ENCODE results near the gene LDLR.
A peak's percentile ranks its signal among the peaks of the same experiment; 100 is the strongest.

The LDLR gene

GRCh38 chr19:11089254-11090013, at the start of gene LDLR:
TSS of gene LDLR (plus strand) at chr19:11089463. CDS start at chr19:11089549, 86 bp downstream.
- DNase-seq = peak; percentile 79 to 84

- no peak for DNase-seq
These were observed 48.1 kb upstream of the LDLR start for GRCh38 chr19:11041194-11041593.

- DNase-seq = no peak
These were observed 47.2 kb upstream of the LDLR start for GRCh38 chr19:11041966-11042627.

GRCh38 chr19:11044431-11044830, 44.8 kb upstream of the LDLR start:
- DNase-seq = no peak

GRCh38 chr19:11045536-11045935, 43.7 kb upstream of the LDLR start:
- no peak for DNase-seq

GRCh38 chr19:11046605-11047354, 42.5 kb upstream of the LDLR start:
- no peak for DNase-seq

GRCh38 chr19:11047866-11048265, 41.4 kb upstream of the LDLR start:
- DNase-seq = no peak

GRCh38 chr19:11050323-11051114, 38.7 kb upstream of the LDLR start:
- no peak for DNase-seq

GRCh38 chr19:11053817-11054195, 35.5 kb upstream of the LDLR start:
- no peak for DNase-seq

GRCh38 chr19:11054200-11054599, 35.1 kb upstream of the LDLR start:
- no peak for DNase-seq

GRCh38 chr19:11054628-11055027, 34.6 kb upstream of the LDLR start:
- no peak for DNase-seq

- DNase-seq = no peak
These were observed 30.8 kb upstream of the LDLR start for GRCh38 chr19:11058246-11059030.

- DNase-seq = no peak
These were observed 29.5 kb upstream of the LDLR start for GRCh38 chr19:11059511-11060358.

GRCh38 chr19:11061952-11062351, 27.3 kb upstream of the LDLR start:
- DNase-seq = no peak

- no peak for DNase-seq
These were observed 25.8 kb upstream of the LDLR start for GRCh38 chr19:11063434-11063833.

GRCh38 chr19:11064831-11065303, 24.4 kb upstream of the LDLR start:
- DNase-seq = no peak

- no peak for DNase-seq
These were observed 22.9 kb upstream of the LDLR start for GRCh38 chr19:11066326-11066725.

- DNase-seq = no peak
These were observed 21.7 kb upstream of the LDLR start for GRCh38 chr19:11067356-11068113.

GRCh38 chr19:11069561-11069960, 19.7 kb upstream of the LDLR start:
- DNase-seq = no peak

- DNase-seq = no peak
These were observed 19.1 kb upstream of the LDLR start for GRCh38 chr19:11070123-11070522.

Measured in activated CD4-positive, alpha-beta T cell treated with anti-CD3 and anti-CD28 coated beads, Interleukin-2, amount 50 U/mL, for 48 hours (primary cell).